Umbilical cord (tissue), 2 donors: ENCODE results near the gene ITPKA. TPM values are rescaled to one million over a fixed set of nuclear protein-coding genes. Genes with fewer than 3 reads are reported as not detected.

Experiments used
- DNase-seq: peaks from one replicate; pipeline ENCODE4 v3.0.0-alpha.2; 2015; ENCODE audit warnings: low spot score
- total RNA-seq: library from RNA; depleted of rRNA; stranded (reverse); fragments of >200 nt; gene quantifications from one replicate; pipeline ENCODE4 v1.2.3, GENCODE V29; 2014; ENCODE audit warnings: low replicate concordance; ENCODE audit not compliant: insufficient read depth

Gene ITPKA
- total RNA-seq, 1 donor from 2014 or later: 24.1 TPM

DNA sequence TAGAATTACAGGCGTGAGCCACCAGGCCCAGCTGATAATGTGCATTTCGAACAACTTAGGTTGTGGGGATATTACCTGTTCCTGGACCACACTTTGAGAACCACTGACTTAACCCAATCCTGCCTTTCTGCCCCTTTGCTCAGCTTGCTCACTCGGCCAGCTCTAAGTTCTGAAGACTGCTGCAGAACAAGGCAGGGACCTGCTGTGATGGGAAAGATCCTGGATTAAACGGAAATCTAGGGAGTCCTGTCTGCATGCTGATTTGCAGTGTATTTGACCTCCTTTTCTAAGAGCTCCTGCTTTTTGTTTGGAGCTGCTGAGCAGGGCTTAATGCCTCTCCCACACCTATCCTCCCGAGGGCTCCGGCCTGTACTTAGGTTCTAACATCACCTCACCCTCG, 17.1 kb downstream of the ITPKA start:
- DNase-seq: no peak

DNA sequence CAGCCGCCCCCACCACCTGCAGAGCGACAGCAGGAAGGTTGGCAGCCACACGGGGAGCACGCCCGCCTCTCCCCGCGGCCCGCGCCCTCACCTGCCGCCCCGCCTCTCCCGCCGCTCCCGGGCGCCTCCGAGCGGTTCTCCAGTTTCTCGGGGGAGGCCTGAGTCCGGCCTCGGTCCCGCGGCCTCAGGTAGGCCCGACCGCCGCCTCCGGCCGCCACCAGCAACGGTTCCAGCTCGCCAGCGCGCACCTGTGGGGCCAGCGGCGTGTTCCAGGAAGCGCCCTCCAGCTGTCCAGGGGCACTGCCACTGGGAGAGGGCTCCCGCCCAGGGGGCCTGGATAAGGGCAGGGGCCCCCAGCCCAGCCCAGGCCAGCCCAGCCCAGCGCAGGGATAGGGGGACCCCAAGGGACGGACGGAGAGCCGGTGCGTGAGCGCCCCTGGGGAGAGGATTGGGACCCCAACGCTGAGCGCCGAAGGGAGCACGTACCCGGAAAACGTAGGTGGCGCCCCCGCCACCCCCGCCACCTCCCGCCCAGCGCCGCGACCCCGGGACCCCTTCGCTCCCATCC, 17.7 kb downstream of the ITPKA start:
- DNase-seq: no peak

- no peak for DNase-seq
Measured at GRCh38 chr15:41511899-41512369, 18.3 kb downstream of the ITPKA start.

GRCh38 chr15:41512512-41512939, 18.9 kb downstream of the ITPKA start:
- no peak for DNase-seq

- DNase-seq: no peak
Measured at GRCh38 chr15:41512940-41513505, 19.3 kb downstream of the ITPKA start.

DNA sequence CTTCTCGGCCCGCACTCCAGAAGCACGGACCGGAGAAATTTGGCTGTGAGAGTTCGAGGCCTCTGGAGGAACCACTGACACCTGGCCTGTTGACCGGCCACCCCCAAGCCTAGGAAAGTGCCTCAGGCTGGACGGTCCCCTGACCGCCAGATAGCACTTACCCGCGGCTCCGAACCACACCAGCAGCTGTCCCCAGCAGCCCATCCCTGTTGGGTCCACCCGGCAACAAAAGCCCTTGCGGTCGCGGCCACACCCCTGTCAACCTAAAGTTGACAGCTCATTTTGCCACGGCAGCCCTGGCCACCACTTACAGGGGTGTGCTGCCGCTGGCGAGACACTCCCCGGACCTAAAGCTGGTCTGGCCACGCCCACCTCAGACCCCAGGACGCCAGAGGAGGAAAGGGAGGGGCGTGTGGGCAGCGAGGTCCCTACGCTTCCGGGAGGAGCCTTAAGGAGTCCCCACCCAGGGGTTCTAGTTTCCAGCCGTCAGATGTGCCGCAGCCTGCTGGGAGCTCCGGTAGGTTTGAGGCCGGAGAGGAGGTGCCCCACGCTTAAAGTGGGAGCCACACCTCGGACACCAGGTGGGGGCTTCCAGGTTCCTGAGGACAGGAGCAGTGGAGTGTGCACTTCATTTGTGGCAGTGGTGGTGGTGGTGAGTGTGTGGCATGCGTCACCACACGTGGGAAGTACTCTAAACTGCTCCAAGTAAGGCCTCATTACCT, 20.0 kb downstream of the ITPKA start, which contains the start of gene LTK:
Gene LTK, minus strand, starts transcription at position 322 of the 722 bp plus-strand sequence. Its CDS starts 118 bp downstream, at position 204.
- DNase-seq: peak; percentile 28

- DNase-seq: no peak
Measured at GRCh38 chr15:41517895-41518449, 24.3 kb downstream of the ITPKA start.

DNA sequence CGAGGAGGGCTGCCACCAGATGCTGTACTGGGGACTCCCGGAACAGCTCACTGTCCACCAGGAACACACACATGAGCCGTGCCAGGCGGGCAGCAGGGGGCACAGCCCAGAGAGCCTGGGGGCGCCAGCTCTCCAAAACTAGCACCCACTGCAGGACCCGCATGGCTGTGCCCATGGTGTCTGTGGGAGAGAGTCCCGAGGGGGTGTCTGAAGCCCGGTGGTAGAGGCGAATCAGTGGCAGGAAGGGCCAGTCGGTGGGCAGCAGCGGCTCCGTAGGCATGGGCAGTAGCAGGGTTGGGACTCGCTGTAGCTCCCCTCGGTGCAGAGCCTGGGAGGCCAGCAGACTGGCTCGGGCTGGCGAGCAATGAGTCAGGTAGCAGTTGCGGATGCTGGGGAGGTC, 27.0 kb downstream of the ITPKA start:
- DNase-seq: no peak

- no peak for DNase-seq
Measured at GRCh38 chr15:41521614-41522013, 27.9 kb downstream of the ITPKA start.

DNA sequence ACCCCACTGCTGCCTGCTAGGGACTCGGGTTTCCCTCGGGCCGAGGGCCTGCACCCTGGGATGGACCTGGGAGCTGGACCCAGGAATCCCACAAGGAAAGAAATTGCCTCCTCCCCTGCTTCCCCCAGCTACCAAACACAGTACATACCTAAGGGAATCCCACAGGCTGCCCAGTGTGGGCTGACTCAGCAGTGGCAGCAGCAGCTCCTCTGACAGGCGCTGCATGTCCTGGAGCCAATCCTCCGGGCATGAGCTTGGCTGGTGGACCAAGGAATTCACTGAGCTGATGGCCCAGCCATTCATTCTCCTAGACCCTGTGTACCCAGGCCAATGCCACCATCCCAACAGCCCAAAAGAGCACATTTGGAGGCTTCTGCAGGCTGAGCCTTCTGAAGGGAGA, 29.4 kb downstream of the ITPKA start:
- no peak for DNase-seq

DNA sequence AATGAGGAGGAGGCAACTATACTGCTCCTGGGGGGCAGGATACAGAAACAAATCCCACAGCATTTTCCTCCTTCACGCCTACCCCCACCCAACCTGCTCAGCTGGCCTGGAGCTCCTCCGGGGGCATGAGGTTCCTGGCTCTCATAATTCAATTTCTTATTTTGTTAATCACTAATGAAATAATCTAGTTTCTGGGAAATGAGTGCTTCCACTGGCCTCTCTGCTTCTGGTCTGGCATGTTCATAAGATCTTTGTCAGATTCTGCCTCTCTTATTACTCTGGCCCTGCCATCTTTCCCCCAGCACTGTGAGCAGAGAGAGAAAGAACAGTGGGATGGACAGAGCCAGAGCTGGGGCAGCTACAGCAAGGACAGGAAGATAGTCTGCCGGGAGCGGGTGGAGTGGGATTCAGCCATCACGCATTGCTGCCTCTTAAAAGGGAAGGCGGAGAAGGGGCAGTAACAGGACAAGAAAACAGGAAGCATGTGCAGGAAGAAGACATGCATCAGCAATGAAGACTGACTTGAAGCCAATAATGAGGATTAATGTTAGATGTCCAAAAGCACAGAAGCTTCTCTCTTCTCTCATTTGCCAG, 36.8 kb downstream of the ITPKA start:
- no peak for DNase-seq

DNA sequence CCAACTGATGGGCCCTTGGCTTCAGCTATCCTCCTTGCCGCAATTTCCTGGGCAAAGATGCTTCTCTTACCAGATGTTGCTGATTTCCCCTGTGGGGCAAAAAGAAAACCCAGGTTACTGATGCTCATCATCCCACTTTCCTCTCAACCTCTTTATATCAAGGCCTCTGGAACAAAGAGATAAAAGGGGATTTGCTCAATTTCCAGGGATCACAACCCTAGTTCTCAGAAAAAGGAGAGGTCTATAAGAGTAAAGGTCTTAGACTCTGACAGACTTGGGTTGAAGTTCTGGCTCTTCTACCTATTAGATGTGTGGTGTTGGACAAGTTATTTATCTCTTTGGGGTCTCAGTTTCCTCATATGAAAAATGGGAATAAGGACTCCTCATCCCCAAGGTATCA, 41.9 kb downstream of the ITPKA start:
- no peak for DNase-seq

GRCh38 chr15:41536866-41537265, 43.2 kb downstream of the ITPKA start:
- no peak for DNase-seq

DNA sequence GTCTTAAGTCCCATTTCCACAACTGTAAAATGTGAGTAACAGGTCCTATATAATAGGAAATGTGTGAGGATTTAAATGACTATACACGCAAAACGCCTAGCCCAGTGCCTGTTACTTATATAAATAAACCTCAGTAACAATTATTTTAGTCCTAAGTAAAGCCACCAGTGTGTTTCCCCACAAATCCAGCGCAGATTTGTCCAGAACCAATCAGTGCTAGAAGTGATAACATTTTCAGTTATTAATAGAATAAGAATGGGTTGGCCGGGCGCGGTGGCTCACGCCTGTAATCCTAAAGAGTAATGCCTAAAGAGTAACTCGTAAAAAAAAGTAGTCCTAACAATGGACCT, 49.8 kb downstream of the ITPKA start:
- no peak for DNase-seq

- no peak for DNase-seq
Measured at GRCh38 chr15:41544650-41545015, 51.0 kb downstream of the ITPKA start.

- DNase-seq: no peak
Measured at GRCh38 chr15:41545218-41545617, 51.5 kb downstream of the ITPKA start.

DNA sequence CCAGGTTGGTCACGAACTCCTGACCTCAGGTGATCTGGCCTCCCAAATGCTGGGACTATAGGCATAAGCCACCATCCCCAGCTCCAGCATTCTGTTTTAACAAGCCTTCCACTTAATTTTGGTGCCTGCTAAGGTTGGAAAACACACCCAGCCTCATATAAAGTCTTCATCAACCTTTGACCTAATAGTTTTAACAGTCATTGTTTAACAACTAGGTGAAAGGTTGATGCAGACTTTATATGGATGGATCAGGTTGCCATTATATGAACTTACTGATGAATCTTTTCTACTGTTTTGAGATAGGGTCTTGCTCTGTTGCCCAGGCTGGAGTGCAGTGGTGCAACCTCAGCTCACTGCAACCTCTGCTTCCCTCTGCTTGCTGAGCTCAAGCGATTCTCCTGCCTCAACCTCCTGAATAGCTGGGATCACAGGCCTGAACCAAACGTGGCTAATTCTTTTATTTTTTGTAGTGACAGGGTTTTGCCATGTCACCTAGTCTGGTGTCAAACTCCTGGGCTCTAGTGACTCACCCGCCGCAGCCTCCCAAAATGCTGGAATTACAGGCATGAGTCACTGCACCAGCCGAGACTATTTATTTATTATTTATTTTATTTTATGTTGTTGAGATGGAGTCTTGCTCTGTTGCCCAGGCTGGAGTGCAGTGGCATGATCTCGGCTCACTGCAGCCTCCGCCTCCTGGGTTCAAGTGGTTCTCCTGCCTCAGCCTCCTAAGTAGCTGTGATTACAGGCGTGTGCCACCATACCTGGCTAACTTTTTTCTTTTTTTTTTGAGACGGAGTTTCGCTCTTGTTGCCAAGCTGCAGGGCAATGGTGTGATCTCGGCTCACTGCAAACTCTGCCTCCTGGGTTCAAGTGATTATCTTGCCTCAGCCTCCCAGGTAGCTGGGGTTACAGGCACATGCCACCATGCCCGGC, 53.4 kb downstream of the ITPKA start:
- no peak for DNase-seq

DNA sequence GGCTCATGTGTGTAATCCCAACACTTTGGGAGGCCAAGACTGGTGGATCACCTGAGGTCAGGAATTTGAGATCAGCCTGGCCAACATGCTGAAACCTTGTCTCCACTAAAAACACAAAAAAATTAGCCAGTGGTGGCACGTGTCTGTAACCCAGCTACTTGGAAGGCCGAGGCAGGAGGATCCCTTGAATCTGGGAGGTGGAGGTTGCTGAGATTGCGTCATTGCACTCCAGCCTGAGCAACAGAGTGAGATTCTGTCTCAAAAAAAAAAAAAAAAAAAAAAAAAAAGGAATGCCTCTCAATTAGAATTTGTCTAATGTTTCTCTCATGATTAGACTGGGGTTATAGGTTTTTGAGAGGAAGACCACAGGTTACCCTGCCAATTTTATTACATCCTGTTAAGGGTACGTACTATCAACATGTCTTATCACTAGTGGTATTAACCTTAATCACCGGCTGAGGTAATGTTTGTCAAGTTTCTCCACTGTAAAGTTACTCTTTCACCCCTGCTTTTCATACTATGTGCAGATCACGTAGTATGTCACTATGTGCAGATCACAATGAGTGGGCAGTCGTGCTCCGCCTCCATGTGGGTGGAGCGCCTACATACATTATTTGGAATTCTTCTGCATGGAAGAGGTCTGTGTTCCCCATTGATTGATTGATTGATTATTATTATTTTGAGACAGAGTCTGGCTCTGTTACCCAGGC, 56.5 kb downstream of the ITPKA start:
- no peak for DNase-seq
